GM21717 (cell line): ENCODE measurements around the gene SLC1A2.
"Not testable (repeated sequence)": the region's sequence is repeated elsewhere in the genome, so short reads cannot be mapped to it uniquely, and the experiment has no call there.

Source experiments
- ATAC-seq: cut with Tn5 transposase; IDR thresholded peaks from one replicate; pipeline ENCODE4 v1.9.1; 2021; ENCODE audit warnings: mild to moderate bottlenecking, moderate library complexity; ENCODE audit not compliant: unreplicated experiment

Gene SLC1A2

DNA sequence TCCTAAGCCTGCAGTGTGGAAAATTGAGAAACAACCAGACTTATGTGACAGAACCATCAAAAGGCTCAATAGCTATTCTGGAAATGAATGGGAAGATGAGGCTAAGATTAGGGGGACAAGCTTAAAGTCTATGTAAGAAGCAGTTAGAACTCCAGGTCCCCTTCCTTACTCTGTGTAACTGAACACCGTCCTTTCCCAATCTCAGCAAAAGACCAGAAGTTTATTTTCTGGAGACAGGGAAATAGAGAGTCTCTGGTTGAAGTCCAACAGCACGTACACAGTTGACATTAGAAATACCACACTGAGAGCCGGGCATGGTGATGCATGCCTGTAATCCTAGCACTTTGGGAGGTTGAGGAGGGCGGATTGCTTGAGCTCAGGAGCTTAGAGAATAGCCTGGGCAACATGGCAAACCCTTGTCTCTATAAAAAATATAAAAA is 186.4 kb downstream of the SLC1A2 start:
- ATAC-seq, result no peak

DNA sequence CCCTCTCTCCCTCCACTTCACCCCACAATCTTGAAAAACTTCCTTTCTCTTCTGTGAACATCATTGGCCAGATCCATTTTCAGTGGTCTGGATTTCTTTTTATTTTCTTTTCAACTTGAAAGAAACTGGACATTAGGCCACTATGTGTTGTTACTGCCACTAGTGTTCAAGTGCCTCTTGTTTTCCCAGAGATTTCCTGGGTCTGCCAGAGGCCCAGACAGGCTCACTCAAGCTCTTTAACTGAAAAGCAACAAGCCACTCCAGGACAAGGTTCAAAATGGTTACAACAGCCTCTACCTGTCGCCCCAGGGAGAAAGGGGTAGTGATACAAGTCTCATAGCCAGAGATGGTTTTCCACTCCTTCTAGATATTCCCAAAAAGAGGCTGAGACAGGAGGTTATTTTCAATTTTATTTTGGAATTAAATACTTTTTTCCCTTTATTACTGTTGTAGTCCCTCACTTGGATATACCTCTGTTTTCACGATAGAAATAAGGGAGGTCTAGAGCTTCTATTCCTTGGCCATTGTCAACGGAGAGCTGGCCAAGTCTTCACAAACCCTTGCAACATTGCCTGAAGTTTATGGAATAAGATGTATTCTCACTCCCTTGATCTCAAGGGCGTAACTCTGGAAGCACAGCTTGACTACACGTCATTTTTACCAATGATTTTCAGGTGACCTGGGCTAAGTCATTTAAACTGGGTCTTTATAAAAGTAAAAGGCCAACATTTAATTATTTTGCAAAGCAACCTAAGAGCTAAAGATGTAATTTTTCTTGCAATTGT is 188.1 kb downstream of the SLC1A2 start:
- ATAC-seq, result no peak

DNA sequence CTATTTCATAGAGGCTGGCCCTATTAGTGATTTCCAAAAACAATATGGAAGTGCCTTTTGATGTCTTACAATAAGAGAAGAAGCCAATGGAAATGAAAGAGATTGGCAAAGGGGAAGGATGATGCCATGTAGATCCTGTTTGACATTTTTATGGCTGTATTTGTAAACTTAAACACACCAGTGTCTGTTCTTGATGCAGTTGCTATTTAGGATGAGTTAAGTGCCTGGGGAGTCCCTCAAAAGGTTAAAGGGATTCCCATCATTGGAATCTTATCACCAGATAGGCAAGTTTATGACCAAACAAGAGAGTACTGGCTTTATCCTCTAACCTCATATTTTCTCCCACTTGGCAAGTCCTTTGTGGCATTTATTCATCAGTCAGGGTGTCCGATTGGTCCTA is 189.0 kb downstream of the SLC1A2 start:
- ATAC-seq, result no peak

DNA sequence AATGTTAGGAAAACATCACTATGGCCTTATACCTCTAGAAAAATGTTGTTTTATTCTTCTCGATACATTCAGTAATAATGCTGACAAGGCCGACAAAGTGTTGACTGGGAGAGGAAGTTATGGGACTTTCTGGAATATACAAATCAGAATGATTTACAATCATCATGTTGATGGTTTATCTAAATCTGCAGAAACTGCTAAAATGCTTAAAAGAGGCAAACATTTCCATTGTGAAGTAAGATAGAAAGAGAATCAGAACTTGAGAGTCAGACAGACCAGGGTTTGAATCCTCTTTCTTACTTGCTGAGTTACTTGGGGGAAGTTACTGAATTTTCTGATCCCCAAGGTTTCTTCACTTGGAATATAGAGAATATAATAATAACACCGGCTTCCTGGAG is 191.0 kb downstream of the SLC1A2 start:
- ATAC-seq, result no peak

DNA sequence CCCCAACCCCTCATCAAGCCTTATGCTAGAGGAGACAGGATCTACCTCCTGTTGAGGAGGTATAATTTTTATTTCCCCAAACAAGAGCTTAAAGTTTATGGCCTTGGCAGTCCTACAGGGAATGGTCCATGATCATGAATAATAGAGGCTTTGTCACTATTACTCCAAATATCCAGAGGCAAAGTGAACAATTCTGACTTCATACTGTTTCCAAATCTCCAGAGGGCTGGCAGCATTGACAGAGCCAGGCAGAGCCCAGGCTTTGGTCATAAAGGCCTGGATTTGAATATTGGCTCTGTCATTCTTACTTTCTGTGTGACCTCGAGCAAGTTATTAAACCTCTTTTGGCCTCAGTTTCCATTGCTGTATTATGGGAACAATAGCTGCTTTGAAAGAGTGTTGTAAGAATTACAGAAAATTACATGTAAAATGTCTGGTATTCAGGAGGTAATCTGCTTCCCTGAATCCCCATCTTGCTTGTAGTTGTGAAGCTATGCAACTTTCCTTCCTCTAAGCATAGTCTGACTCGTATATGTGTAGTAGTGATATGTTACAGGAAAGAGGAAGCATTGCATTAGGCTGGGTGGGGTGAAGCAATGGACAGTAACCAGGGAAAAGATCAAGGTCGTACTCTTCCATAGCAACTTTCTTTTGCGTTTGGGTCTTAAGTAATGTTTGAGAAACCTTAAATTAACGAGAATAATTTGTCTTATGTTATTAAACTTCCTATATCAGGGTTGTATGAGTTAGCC is 191.6 kb downstream of the SLC1A2 start:
- ATAC-seq, result no peak

DNA sequence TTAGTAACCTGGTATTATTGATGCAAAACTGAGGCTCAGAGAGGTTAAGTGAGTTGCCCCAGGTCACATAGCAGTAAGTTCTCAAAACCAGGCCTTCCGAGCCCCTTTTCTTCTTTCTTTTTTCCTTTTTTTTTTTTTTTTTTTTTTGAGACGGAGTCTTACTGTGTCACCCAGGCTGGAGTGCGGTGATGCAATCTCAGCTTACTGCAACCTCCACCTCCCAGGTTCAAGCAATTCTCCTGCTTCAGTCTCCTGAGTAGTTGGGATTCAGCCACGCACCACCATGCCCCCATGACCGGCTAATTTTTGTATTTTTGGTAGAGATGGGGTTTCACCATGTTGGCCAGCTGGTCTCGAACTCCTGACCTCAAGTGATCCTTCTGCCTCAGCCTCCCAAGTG is 192.6 kb downstream of the SLC1A2 start:
- not testable (repeated sequence) for ATAC-seq

DNA sequence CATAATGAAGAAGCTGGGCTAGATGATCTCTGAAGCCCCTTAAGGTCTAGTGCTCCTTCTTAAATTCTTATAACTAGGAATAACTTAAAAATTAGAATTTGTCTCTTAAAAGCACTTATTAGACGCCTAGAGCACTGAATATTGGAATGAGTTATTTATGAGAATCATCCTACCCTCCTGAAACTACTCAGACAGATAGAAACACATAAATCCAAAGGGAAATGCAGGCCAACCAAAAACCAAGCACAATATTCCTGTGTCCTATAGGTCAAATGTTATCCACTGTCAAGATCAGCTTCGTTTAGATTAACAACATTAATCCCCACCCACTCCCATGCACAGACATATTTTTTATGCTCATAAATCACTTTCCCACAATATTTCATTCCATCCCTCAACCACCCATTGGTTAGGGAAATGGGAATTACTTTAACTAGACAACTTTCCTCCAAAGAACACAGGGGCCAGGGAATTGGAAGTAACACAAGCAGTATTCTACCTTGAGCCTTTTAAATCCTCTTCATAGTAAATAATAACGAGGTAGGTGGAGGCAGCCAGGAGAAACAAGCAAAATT is 193.3 kb downstream of the SLC1A2 start:
- ATAC-seq, result no peak

DNA sequence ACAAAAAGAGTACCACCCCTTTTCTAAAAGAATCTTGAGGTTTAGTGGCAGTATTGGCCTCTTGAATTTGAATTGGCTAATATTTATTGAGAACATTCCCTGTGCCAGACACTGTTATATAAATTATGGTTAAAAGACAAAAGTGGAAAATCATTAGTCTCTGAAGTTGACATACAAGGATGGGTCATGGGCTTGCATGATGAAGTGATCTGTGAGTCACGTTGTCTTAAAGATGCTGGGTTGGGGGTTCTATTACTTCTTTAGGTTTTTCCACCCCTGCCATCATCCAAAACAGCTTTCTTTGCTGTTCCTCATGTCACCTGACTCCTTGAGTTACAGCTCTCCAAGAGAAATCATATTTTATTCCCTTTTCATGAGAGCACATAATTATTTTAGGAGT is 195.4 kb downstream of the SLC1A2 start:
- no peak for ATAC-seq

DNA sequence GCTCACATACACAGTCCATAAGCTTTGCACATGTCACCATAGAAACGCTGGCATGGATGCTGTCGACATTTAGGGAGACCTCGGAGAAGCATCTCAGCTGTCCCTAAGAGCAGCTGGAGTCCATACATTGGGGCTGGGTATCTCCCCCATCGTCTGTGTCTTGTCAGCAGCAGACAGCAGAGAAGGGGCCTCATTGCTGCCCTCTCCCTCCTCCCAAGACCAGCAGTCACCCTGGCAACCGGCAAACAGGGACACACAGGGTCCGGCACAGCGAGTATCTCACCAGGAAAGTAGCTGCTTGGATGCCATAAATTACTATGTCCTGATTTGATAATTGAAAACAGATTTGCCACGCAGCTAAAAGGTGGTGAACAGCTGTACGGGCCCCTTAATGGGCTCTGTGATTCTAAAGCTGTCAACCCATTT is 196.0 kb downstream of the SLC1A2 start:
- ATAC-seq, result no peak

DNA sequence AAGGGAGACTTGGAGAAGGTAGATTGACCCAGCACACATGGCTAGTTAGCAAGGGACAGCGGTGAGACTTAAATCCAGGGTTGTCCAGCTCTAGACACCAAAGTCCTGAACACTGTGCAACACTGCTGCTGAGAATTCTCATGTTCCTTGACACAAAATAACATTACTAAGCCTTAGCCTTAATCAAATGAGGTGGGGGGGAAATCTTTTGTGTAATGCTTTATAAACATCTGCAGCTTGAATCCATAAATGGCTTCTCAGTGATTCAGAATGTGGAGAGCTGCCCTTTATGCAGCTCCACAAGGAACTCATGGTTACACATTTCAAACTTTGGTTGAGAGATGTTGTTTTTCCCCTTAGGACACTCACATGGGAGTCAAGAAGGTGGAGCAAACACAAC is 200.4 kb downstream of the SLC1A2 start:
- ATAC-seq, result no peak

DNA sequence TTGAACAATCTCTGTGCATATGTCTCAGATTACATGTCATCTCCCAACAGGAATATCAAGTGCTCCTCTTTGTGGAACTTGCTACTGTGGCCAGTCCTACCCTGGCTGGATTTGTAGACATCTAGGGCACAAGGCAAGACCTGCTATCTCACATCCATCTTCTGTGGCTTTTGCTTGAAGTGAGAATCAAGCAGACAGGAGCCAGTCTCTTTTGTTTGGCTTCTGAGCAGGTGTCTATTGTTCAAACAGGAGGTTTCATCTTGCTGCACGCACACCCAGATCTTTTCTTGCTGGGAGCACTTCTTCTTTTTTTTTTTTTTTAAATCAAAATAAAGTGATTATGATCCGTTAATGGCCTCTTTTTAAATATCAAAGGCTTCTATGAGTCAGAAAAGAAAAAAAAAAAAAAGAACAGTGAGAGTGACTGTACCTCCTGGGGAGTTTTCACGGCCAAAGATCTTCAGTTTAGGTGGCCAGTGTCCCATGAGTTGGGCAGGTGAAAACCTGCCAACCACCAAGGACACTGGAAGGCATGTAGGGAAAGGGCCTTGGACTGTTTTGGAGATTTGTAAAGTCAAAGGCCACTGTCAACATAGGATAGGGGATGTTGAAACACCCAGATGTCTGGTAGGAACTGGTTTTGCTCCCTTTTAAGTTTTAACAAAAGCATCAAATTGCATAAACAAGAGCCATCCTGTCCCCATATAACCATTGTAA is 202.2 kb downstream of the SLC1A2 start:
- no peak for ATAC-seq

DNA sequence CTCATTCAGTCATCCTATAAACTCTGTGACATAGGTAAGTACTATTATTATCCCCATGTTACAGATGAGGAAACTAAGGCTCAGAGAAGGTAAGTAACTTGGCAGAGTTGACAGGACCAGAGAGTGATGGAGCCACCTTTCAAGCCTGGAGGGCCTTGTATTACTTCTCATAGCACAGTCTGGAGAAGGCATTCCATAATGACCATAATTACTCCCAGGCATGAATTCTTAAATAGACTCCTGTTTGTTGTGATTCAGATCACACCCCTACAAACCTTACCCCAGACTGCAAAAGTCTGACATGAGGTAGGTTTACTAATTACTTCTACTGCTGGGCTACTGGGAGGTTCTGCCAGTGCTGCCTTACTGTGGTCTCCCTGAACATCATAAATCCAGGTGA is 203.4 kb downstream of the SLC1A2 start:
- ATAC-seq, result no peak

DNA sequence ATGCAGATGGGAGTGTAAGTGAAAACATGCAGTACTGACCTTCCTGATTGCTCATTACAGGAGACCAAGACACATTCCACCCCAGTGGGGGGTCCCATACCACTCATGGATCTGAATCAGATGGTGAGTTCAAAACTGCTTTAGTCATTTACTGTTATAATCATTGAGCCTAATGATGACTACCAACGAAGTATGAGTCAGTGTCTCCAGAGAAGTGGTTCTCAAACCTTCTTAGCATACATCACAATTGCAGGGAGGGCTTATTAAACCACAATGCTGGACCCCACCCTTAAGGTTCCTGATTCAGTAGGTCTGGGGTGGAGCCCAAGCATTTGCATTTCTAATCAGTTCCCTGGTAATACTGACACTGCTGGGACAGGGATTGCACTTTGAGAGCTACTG is 204.6 kb downstream of the SLC1A2 start:
- no peak for ATAC-seq

DNA sequence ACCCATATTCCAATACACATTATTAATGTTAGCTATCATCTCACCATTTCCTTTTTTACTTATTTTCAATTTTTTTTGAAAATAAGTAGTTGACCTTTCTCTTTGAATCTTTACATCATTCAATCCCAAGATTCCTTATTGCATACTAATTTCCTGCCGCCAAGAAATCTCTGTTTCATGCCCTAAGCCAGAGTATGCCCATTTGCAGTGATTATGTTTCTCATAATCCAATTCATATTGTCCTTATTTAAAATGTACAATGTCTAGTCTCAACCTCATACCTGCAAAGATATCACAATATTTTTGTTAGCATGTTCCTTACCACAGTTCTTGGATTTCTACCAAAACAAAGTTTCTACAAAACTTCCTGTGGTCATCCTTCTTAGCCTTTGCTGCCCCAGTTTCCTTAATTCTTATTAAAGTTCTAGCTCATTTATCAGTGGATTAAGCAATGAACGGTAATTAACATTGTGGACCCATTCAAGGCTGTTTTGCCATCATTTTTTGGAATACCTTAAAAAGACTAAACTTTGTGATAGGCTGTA is 205.1 kb downstream of the SLC1A2 start:
- no peak for ATAC-seq

DNA sequence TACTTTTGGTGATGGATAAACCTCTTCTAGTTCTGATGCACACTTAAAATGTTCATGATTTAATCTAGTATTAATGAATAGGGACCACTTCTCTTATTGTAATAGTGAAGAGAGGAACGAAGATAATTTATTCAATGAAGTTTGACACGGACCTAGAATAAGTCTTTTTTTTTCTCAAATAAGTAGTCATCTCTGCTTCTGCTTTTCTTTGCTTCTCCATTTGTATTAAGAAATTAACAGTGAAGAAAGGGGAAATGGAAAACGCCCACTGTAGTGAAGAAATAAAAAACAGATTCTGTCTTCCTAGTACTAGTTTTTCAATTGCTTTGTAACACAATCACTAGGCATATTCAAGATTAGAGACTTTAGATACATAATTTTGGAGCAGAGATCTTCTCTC is 207.4 kb downstream of the SLC1A2 start:
- ATAC-seq, result no peak

DNA sequence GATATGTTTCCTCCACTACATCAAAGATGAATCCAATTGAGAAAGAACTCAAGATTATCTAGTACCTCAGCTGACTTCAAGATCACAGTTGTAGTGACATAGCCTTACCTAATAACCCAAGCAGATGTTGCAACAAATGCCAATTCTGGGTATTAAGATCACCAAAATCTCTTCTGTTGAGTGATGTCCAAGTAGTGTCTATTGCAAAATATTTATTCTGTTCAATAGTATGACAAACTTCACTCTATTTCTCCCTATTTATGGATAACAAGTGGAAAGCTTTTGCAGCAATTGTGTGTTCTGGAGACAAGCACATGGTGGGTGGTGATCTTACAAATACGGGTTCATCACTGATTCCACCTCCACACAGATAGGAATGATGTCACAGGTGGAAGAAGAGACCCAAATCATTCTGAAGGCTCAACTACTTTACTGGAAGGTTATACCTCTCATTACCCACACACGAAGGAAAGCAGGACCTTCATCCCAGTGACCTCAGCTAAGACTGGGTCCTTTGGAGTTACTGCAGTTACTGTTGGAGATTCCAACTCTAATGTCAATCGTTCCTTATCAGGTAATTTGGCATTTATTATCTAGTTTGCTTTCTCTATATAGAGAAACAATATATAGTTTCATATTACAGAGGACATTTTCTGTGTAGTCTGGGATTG is 208.3 kb downstream of the SLC1A2 start:
- no peak for ATAC-seq

DNA sequence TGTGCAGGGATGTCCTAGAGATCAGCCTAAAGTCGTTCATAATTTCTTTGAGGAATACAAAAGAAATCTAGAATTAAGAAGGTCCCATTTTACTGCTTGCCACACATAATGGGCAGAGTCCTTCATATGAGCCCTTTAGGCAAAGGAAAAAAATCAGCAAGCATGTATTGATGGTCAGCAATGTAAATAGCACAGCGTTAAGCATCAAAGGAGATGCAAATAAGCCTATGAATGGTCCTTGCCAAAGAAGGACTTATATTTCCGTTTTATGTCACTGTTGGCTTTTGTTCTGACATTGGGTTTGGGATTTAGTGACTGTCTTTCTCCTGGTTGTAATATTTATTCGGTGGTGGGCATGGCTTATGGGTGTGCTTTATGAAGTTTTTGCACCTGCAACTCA is 210.6 kb downstream of the SLC1A2 start:
- ATAC-seq, result no peak

DNA sequence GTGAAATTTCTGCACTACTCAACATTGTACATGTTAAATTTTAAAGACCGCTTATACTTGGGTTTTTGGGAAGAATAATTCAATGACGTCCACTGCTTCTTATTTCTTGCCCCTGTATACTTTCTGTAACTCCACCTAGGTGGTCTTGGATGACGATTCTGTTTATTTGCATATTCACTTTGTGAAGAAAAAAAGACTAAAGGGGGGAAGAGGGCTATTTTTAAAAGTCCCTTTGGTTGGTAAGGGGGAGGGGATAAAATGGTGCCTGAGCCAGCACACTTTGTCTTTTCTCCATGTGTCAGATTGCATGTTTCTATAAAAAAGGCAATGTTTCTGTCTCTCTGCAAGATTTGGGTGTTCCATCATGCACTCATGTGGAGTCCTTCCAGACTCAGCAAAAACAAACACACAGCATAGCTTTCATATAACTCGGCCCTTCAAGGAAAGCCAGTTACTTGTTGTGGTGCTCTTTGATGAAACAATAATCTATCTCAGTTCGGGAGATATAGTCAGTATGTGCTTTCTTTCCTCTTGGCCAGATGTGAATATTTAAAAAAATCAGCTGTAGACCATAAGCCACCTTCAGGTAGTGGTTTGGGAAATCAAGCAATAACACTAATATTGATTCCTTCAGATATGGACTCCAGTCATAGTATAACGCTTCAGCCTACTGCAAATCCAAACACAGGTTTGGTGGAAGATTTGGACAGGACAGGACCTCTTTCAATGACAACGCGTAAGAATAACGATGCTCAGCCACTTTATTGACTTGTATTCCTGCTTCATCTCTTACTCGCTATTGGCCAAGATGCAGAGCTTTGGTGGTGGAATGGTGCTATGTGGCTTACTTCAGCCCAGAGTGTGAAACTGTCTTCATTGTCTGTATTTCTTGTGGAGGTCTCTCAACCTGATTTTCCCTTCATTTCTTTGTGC is 211.6 kb downstream of the SLC1A2 start:
- no peak for ATAC-seq

DNA sequence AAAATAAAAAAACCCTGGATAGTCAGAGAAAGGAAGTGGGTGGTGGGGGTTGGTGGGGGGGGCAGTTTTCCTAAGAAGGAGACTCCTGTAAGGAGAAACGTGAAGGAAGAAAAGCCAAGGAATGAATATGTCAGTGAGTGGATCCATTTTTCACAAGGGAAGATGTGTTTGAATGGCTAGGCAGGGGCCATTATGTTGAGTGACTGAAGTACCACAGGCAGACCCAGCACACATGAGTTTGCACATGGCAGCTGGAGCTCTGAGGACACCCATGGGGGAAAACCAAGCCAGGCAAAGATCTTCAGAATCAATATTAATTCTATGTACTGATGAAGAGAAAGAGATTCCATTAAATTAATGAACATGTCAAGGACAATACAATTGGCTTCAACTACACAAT is 212.7 kb downstream of the SLC1A2 start:
- ATAC-seq, result no peak
